Glomerular visceral epithelial cell (primary cell): ENCODE data around the gene BYSL.

ENCODE experiments used
- DNase-seq: peaks from one replicate; pipeline ENCODE4 v3.0.0-alpha.2; 2016; ENCODE audit errors: extremely low spot score

BYSL gene

GRCh38 chr6:41914869-41915530 lies 6.3 kb upstream of the BYSL start:
- DNase-seq: no peak

- peak; percentile 89 for DNase-seq
These were observed 3.8 kb upstream of the BYSL start for GRCh38 chr6:41917528-41917927.

GRCh38 chr6:41921712-41921998 lies 356 bp downstream of the BYSL start:
- DNase-seq: no peak

GRCh38 chr6:41922154-41922553 lies 855 bp downstream of the BYSL start:
- DNase-seq: no peak

GRCh38 chr6:41927253-41927652 lies 6.0 kb downstream of the BYSL start:
- DNase-seq: no peak

GRCh38 chr6:41929924-41930323 lies 8.6 kb downstream of the BYSL start:
- no peak for DNase-seq

- DNase-seq: no peak
These were observed 10.5 kb downstream of the BYSL start for GRCh38 chr6:41931792-41932191.

- no peak for DNase-seq
These were observed 11.1 kb downstream of the BYSL start for GRCh38 chr6:41932378-41932777.

- no peak for DNase-seq
These were observed 13.2 kb downstream of the BYSL start for GRCh38 chr6:41934278-41935192.

- DNase-seq: no peak
These were observed 13.9 kb downstream of the BYSL start for GRCh38 chr6:41935193-41935574.

GRCh38 chr6:41935685-41936072 lies 14.4 kb downstream of the BYSL start:
- no peak for DNase-seq

GRCh38 chr6:41936073-41936837 lies 15.0 kb downstream of the BYSL start:
- DNase-seq: peak; percentile 90

- DNase-seq: no peak
These were observed 16.2 kb downstream of the BYSL start for GRCh38 chr6:41937472-41937860.

- DNase-seq: no peak
These were observed 16.7 kb downstream of the BYSL start for GRCh38 chr6:41937861-41938574.

- DNase-seq: no peak
These were observed 17.4 kb downstream of the BYSL start for GRCh38 chr6:41938590-41939175.

GRCh38 chr6:41939176-41939847 lies 18.0 kb downstream of the BYSL start:
- peak; percentile 46 for DNase-seq

- DNase-seq: no peak
These were observed 18.8 kb downstream of the BYSL start for GRCh38 chr6:41939848-41940758.

- peak; percentile 32 for DNase-seq
These were observed 19.5 kb downstream of the BYSL start for GRCh38 chr6:41940759-41941279.

GRCh38 chr6:41941280-41942066 lies 20.2 kb downstream of the BYSL start, which contains the start of gene CCND3:
TSS of gene CCND3 (minus strand) at chr6:41941808. CDS start at chr6:41941649, 159 bp downstream.
- DNase-seq: peak; percentile 94
